Glutamatergic neuron (in vitro differentiated cells): ENCODE results near the gene OTUD7B. TPM values are rescaled to one million over a fixed set of nuclear protein-coding genes. Genes with fewer than 3 reads are reported as not detected.

ENCODE experiments used
- DNase-seq: peaks from one replicate; pipeline ENCODE4 v3.0.0; 2022
- H3K27ac Mint-ChIP-seq: one replicate; pipeline ENCODE4 v1.8.0; 2020; ENCODE audit warnings: mild to moderate bottlenecking, mixed read lengths, inconsistent platforms; ENCODE audit not compliant: unreplicated experiment
- H3K27me3 Mint-ChIP-seq: one replicate; pipeline ENCODE4 v1.8.0; 2020; ENCODE audit warnings: mild to moderate bottlenecking, moderate library complexity, mixed read lengths, inconsistent platforms; ENCODE audit not compliant: unreplicated experiment
- H3K36me3 Mint-ChIP-seq: one replicate; pipeline ENCODE4 v1.8.0; 2020; ENCODE audit warnings: mild to moderate bottlenecking, mixed read lengths, inconsistent platforms; ENCODE audit not compliant: unreplicated experiment
- H3K4me1 Mint-ChIP-seq: one replicate; pipeline ENCODE4 v1.8.0; 2020; ENCODE audit warnings: mild to moderate bottlenecking, low read depth, mixed read lengths, inconsistent platforms; ENCODE audit not compliant: unreplicated experiment
- H3K4me3 Mint-ChIP-seq: one replicate; pipeline ENCODE4 v1.8.0; 2020; ENCODE audit warnings: mild to moderate bottlenecking, mixed read lengths, inconsistent platforms; ENCODE audit not compliant: unreplicated experiment
- H3K9me3 Mint-ChIP-seq: one replicate; pipeline ENCODE4 v1.8.0; 2020; ENCODE audit warnings: mild to moderate bottlenecking, moderate library complexity, mixed read lengths, inconsistent platforms; ENCODE audit not compliant: unreplicated experiment
- CTCF ChIP-seq: fragments of 200-600 bp; sonication (generic); IDR thresholded peaks from one replicate; pipeline ENCODE4 v1.5.0; 2021; ENCODE audit not compliant: partially characterized antibody, unreplicated experiment
- total RNA-seq: library from RNA; stranded (reverse); fragmentation: NEBNext Ultra II Directional; extraction: Animal tissue kit (Norgen Biotek cat#: 25700); gene quantifications from one replicate; pipeline ENCODE4 v1.2.1, GENCODE V29; 2021; ENCODE audit not compliant: unreplicated experiment

Gene OTUD7B
- total RNA-seq, 1 donor from 2014 or later: 15.4 TPM

- no peak for DNase-seq
- H3K4me3 Mint-ChIP-seq: no peak overlapping the region
- no peak for TF ChIP-seq CTCF
- peaks cover 9% of the 10 kb centered on the region for H3K27me3 Mint-ChIP-seq
- peaks cover 5% of the 10 kb centered on the region for H3K4me1 Mint-ChIP-seq
- peaks cover 7% of the 10 kb centered on the region for H3K9me3 Mint-ChIP-seq
- no peaks in the 10 kb centered on the region for H3K36me3 Mint-ChIP-seq
- H3K27ac Mint-ChIP-seq: no peak overlapping the region
Observed at GRCh38 chr1:150005606-150006005, 4.9 kb downstream of the OTUD7B start.

GRCh38 chr1:150003801-150004200, 6.7 kb downstream of the OTUD7B start:
- H3K27me3 Mint-ChIP-seq: no peaks in the 10 kb centered on the region
- no peak overlapping the region for H3K27ac Mint-ChIP-seq
- peaks cover 1% of the 10 kb centered on the region for H3K4me1 Mint-ChIP-seq
- no peak for DNase-seq
- H3K4me3 Mint-ChIP-seq: no peak overlapping the region
- no peak for TF ChIP-seq CTCF
- no peaks in the 10 kb centered on the region for H3K36me3 Mint-ChIP-seq
- peaks cover 1% of the 10 kb centered on the region for H3K9me3 Mint-ChIP-seq

- Mint-ChIP-seq H3K4me3 (no peak overlapping the region), H3K9me3 (peaks cover 1% of the 10 kb centered on the region), H3K36me3 (no peaks in the 10 kb centered on the region), H3K4me1 (peaks cover 1% of the 10 kb centered on the region), H3K27me3 (no peaks in the 10 kb centered on the region), H3K27ac (no peak overlapping the region)
- no peak for TF ChIP-seq CTCF
- DNase-seq: no peak
Observed at GRCh38 chr1:150002217-150002616, 8.3 kb downstream of the OTUD7B start.

GRCh38 chr1:150001415-150001814, 9.1 kb downstream of the OTUD7B start:
- DNase-seq: no peak
- Mint-ChIP-seq H3K36me3 (no peaks in the 10 kb centered on the region), H3K4me3 (no peak overlapping the region), H3K9me3 (peaks cover 1% of the 10 kb centered on the region), H3K27ac (no peak overlapping the region), H3K27me3 (no peaks in the 10 kb centered on the region), H3K4me1 (peaks cover 1% of the 10 kb centered on the region)
- TF ChIP-seq CTCF: no peak

- H3K27me3 Mint-ChIP-seq: no peaks in the 10 kb centered on the region
- no peak for TF ChIP-seq CTCF
- peaks cover 1% of the 10 kb centered on the region for H3K9me3 Mint-ChIP-seq
- no peak for DNase-seq
- H3K4me1 Mint-ChIP-seq: peaks cover 1% of the 10 kb centered on the region
- H3K4me3 Mint-ChIP-seq: no peak overlapping the region
- H3K36me3 Mint-ChIP-seq: no peaks in the 10 kb centered on the region
- H3K27ac Mint-ChIP-seq: no peak overlapping the region
Observed at GRCh38 chr1:149997585-149998262, 12.8 kb downstream of the OTUD7B start.
